NCI-H1092 (cell line): ENCODE results near the gene SLIT3.
"Not testable (repeated sequence)": the region's sequence is repeated elsewhere in the genome, so short reads cannot be mapped to it uniquely, and the experiment has no call there.

ENCODE experiments used
- DNase-seq: peaks from one replicate; lab custom pipeline; 2025; lab: John Stamatoyannopoulos, UW

The SLIT3 gene

DNA sequence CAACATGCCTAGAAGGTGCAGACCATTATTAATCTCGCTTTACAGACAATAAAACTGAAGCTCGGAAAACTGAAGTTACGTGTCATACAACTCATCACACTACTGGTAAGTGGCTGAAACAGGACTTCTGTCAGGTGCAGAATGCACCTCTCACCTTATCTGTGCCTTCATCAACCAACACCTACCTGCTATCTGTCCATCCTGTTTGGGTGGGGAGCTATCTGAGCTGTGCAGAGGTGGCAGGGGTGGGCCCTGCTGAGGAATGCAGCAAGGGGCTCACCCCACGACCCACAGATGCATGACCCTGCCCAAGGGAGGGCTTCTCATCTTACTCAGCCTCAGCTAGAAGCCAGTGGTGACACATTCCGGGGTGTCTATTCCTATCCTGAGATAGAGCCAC, 81.6 kb downstream of the SLIT3 start:
- no peak for DNase-seq

DNA sequence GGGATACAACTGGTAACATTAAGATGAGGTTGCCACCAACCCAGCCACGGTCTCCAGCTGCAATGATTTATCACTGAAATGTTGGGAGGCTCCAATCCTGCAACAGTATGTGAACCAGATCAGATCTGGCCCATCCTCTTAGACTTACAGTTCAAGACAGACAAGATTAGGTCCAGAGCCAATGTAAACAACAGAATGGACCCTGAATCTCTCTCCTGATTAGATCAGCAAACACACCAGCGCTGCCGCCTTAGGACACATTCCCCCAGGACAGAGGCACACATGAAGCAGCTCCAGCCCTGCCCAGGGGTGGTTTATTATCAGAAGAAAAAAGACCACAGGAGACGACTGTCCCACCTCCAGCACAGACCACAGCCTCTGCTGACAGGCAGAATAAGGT, 82.1 kb downstream of the SLIT3 start:
- DNase-seq, result no peak

DNA sequence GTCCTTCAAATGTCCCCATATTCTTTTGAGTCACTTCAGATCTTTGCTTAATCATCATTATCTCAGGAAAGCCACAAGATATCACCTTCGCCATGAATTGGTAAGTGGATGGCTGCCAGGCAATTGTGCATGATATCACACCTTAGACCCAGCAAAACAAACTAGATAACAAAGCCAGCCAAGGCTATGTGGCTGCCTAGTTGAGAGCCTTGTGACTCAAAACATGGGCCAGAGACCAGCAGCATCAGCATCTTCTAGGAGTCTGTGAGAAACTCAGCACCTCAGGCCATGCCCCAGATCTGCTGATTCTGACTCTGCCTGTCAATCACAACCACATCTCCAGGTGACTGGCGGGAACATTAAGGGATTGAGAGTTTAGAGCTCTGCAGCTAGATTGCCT, 82.8 kb downstream of the SLIT3 start:
- no peak for DNase-seq

DNA sequence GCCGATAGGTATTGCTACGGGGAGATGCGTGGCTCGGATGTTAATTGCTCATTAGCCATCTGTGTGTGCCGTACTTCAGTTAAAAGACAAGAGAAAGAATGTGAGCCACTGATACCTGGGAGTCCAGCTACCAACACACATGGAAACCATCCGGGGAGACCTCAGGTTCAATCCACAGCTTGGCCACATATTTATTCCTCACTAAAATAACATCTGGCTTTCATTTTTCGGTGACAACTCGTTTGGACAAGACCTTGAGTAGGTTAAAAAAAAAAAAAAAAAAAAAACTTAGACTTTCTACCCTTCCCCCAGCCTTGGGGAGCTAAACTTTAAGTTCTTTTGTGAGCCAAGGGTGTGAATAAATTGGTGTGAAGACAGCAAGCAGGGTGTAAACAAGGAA, 84.1 kb downstream of the SLIT3 start:
- no peak for DNase-seq

DNA sequence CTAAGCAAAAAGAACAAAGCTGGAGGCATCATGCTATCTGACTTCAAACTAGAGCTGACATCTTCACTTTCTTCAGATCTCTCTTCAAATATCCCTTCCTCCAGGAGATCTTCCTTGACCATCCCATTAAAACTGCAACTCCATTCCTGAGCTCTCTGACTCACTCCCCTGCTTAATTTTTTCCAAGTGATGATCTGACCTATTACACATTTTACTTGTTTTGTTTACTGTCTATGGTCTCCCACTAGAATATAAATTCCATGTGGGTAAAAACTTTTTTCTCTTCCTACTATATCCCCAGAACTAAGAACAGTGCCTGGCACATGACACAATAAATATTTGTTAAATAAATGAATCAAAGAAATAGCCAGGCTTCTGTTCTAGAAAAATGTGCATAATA, 87.5 kb downstream of the SLIT3 start:
- no peak for DNase-seq

DNA sequence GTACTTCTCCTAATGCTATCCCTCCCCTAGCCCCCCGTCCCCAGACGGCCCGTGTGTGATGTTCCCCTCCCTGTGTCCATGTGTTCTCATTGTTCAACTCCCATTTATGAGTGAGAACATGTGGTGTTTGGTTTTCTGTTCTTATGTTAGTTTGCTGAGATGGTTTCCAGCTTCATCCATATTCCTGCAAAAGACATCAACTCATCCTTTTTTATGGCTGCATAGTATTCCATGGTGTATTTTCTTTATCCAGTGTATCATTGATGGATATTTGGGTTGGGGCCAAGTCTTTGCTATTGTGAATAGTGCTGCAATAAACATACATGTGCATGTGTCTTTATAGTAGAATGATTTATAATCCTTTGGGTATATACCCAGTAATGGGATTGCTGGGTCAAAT, 89.2 kb downstream of the SLIT3 start:
- DNase-seq, result not testable (repeated sequence)

DNA sequence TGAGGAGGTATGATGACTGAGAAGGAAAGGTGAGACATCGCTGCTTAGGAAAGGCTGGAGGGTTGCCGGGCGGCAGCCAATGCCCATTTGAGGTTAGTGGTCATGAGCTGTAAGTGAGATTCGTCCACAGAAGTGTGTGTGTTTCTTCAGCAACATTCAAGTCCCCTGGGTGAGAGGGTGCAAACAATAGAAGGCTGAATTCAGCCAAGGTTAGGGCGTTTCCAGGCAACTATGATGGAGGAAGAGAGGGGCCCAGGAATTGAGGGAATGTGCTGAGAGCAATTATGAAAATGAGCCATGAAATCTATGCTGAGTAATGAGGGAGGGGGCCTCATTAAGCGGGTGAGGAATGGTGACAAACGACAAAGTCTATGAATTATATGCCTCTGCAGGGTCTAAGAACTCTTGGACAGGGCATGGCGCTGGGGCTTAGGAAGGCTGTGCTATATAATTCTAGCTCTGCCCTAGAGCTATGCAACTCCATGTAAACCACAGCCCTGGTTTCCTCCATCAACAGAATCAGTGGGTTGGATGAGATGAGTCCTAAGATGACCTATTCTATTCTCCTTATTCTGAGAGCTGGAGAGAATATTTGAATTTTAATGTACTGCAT, 96.0 kb downstream of the SLIT3 start:
- no peak for DNase-seq

DNA sequence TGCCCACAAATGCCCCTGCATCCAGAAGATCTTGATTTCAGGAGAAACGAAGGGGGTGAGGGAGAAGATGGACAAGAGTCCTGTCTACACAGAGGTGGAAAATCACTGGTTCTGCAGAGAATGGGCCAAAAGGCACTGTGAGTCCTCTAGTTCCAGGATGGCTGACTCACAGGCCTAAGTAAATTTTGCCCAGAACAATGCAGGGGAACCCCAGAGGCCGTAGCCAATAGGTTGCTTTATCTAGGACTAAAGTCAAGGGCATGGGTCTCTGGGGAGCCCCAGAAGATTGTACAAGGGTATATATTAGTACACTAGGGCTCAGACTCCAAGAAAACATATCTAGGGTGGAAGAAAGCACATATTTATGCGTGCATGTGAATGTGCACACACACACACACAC, 98.0 kb downstream of the SLIT3 start:
- DNase-seq, result no peak

DNA sequence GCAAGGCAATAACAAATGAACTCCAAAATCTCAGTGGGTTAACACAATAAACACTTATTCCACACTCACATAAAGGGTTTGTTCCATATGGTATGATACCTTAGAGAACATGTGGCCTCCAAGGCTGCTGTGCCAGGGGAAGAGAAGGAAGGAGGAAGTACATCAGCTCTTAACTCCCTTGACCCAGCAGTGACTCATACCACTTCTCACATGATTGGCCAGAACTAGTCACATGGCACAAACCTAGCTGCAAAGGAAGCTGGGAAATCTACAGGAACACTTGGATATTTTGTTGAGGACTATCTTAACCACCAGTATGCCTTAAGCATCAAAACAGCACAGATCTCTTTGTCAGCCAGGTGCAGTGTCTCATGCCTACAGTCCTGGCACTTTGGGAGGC, 99.3 kb downstream of the SLIT3 start:
- no peak for DNase-seq

DNA sequence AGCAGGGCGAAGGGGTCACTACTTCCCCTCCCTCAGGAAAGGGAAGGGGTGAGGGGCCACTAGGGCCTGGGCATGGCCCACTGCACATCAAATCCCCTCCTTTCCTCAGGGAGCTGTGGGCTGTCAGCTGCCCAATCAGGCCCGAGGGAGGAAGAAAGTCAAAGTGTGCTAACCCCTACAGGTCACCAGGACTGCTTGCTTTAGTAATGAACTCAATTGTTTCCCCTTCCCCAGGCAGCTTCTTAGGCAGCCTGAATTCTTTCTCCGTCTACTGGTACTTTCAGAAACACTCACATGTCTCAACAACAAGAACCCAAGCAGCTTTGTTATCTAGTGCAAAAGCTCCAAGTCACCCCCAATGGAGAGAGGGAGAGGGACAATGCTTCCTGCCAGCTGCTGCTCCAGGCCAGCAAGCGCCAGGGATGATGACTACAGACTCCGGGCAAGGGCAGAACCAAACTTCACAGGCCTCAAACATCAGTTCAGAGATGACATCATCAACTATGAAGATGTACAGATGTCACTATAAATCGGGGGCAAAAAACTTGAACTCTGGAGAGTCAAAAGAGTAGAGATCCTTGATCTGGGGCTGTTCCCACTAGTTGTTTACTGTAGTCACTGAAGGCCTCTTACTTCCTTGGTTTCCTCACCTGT, 100.7 kb downstream of the SLIT3 start:
- no peak for DNase-seq

DNA sequence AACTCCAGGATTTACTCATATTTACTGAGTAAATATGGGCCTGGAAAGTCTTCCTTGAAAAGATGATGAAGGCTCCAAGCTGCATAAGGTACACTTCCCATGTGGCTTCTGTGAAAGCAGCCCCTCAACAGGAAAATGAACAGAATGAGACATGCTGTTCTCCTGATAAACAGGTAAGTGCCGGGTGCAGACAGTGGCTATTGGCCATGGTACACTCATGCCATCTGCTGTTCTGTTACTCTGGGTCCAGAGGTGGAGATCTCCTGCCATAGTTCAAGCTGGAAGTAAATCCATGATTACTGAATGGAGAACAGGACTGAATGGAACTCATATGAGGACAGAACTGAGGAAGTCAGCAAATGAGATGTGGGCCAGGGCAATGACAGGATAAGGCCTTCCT, 103.6 kb downstream of the SLIT3 start:
- no peak for DNase-seq

DNA sequence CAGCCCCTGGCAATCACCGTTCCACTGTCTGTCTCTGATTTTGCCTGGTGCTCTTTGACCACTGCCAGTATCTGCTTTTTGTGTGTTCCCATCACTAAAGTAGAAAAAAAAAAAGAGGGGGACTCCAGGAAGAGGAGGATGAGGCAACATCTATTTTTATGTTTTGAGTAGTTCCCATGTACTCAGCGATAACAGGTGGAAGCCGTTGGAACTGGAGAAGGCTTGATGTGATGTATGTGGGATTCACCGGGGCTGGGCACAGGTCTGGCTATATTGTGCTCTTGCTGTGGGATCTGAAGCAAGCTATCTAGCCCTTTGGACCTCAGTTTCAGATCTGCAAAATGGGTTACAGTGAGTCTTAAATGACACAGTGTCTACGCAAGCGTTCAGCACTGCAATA, 104.9 kb downstream of the SLIT3 start:
- no peak for DNase-seq

DNA sequence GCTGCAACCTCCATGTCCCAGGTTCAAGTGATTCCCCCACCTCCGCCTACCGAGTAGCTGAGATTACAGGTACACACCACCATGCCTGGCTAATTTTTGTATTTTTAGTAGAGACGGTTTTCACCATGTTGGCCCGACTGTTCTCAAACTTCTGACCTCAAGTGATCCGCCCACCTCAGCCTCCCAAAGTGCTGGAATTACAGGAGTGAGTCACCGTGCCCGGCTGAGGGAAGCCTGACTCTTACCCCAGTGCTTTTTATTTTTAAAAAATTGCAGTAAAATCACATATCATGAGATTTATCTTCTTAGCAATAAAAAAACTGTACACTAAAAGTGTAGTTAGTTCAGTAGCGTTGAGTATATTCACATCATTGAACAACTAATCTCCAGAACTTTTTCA, 105.3 kb downstream of the SLIT3 start:
- no peak for DNase-seq

DNA sequence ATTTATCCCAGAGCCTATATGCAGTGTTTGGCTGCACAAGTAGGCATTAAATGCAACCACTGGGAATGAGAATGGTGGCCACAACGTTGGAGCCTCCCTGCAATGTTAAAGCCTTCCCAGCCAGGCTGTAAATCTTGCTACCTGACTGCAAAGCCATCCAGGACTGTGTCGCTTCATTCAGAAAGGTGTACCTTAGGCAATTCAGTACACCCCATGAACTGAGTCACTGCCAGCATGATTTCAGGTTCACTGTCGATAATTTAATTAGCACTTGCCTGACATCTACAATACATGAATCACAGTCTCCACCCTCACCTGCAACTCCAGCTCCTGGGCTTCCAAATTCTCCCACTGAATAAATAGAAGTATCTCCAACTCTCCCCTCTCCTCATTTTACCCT, 108.4 kb downstream of the SLIT3 start:
- DNase-seq, result no peak

DNA sequence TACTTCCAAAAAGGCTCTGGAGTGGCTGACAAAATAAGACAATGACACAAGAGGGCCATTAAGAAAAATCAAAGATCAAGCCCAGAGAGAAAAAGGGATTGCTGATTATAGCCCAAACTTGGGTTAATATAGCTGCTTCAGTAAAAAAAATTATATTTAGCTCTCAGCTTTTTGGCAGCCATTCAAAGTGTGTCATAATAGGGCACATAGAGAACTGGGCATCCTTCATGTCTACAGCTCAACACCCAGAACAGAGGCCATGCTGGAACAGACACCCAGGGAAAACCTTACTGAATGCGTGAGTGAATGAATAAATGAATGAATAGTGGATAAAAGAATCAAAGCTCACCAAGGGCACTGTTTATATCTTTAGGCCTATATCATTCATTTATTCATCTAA, 110.1 kb downstream of the SLIT3 start:
- DNase-seq, result no peak

DNA sequence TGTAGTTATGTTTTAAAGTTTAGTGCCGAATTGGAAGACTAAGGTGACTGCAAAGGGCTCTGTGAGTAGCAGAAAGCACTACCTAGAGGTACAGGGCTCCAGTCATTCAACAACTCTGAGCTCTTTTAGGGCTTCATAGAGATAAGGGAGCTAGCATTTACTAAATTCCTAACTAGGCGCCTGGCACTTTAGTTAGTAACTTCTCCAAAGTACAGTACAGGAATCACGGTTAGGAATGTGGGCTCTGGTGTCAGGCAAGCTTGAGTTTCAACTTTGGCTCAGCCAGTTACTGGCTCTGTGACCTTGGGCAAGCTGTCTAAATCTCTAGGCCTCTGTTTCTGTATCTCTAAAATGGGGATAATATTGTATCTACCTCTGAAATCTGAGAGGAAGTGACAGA, 115.3 kb downstream of the SLIT3 start:
- DNase-seq, result no peak

DNA sequence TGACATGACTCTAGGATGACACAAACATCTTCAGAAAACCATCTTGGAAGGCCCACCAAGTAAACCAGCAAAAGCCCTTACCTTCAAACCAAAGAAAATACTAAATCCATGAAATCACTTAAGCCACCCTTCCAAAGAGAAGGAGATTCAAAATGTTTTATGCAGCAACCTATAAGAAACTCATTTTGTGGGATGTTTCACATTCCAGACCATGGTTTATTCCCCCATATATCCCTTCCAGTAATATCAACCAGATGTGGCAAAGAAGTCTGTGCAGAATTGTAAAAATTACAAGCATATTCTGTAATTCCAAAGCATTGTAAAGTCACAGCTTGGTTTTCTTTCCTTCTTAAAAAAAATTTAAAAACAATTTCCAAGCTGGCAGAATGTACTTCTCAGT, 117.4 kb downstream of the SLIT3 start:
- DNase-seq, result no peak

DNA sequence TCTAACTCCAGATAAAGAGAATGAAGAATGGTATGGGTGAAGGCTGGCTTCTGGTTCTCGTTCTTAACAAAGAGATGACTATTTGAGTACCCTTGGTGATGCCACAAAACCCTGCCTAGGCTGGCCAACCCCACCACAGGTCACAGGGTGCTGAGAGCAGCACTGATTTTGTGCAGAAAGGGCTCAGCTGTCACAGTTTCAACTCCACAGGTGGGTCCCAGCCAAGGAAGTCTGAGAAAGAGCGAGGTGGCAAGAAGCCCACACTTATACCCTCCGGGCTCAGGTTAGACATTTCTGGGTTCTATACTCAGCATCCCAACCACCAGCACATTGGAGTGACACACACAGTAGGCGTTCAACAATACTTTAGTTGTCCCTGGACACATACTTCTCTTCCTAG, 118.1 kb downstream of the SLIT3 start:
- DNase-seq, result no peak

DNA sequence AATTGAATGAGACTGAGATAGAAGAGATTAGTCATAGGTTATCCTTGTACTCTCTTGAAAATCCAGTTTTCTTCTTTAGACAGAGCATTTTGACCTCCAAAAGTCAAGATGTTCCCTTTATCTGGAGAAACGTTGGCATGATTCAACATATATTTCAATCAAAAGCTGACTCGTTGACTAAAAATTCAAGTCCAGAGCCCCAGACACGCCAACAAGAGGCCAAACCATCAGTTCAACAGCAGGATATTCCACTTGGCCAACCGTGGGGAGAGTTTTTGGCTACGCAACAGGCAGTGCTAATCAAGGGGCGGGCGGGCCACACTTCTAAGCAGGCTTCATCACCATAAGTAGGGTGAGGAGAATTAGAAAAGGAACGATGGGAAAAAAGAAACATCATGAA, 119.1 kb downstream of the SLIT3 start:
- no peak for DNase-seq

DNA sequence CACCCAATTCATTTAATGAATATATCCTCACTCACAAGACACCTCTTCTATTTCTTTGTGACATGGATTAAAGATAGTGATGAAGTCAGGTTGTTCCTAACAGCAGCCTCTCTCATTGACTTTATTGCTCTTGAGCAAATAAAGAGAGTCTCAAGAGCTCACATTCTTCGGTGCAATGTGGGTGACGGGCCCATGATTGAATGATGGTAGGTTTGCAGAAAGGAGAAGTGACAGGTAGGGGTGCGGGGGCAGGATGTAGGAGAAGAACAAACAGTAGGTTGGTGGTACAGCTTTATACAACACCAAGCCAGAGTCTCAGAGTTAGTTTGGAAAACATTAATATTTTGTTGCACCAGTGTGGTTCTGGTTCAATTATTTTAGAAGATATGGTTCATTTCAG, 122.2 kb downstream of the SLIT3 start:
- no peak for DNase-seq

DNA sequence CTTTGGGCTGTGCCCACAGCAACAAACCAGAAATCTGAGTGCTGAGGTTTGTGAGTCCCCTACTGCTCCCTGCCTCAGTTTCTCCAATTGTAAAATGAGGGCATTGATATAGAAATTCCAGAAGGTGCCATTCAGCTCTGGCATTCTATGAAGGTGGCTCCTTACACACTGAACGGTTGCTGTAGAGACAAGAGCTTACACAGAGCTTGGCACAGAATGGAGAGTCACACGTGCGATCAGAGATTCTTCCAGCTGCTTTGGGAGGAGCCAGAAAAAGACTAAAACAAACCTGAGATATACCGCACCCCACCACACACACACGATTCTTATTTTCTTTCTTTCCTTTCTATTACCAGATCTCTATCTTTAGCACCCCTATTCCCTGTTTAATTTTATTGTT, 122.7 kb downstream of the SLIT3 start:
- no peak for DNase-seq

DNA sequence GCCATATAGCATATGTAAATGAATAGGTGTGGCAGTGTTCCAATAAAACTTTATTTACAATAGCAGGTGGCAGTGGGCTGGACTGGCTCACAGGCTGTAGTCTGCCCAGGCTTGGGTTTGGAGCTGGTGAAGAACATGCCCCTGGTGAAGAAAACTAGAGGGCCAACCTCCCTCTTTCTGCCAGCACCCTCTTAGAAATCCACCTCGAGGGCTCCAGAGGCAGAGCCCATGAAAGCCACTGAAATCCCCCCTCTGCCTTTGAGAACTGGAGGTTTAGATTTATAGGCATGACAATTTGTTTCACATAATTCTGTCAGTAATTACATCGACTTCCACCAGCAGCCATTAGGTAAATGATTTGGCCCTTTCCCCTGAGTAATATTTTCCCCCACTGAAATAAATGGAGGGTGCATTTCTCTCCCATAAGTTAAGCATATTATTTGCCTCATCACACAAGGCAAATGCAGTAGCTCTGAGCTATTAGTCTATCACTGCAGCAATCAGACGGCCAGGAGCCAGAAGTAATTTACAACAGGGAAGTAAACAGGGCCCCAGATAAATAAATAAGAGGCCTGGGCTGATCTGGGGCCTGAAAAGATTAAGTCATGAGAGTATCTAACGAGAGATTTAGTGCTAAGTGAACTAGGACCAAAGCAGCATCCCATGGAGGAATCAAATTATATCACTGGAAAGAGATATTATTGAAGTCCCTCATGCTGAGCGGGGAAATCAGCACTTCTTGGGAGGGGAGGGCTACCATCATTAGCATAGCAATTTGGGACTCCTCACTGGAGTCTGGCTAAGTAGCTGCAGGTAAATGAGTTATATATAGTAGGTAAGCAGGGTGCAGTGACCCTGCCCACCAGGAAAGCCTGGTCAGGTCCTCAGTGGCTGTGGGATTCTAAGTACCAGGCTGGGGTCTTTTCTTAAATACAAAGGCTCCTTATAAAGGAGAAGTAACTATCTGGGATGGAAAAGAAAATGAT, 123.9 kb downstream of the SLIT3 start:
- DNase-seq, result no peak

DNA sequence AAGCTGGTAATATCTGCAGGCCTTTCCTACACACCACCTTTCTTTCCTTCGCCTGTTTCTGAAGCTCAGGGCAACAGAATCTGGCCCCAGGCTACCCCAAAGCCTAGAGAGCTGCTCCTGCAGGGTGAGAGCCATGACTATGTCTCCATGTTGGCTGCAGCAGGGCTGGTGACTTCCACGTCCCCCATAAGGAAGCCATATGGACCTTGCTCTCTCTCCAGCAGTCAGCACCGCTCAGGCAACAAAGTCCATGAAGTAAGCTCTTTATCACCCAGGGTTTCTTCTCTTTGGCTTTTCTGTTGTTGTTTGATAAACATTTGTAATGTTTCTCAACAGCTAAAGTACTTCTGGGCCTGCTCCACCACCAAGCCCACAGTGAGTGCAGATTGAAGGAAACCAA, 125.2 kb downstream of the SLIT3 start:
- DNase-seq, result no peak
